Endodermal cell (in vitro differentiated cells): ENCODE data around the gene MYD88. TPM values are rescaled to one million over a fixed set of nuclear protein-coding genes. Genes with fewer than 3 reads are reported as not detected.

Source experiments
- DNase-seq: peaks from one replicate; pipeline ENCODE4 v3.0.0-alpha.2; 2017
- H3K27ac ChIP-seq: 2 replicates; pipeline ENCODE4 v1.5.1; 2013; ENCODE audit warnings: mild to moderate bottlenecking, low read depth, low read length, moderate library complexity
- H3K27me3 ChIP-seq: 2 replicates; pipeline ENCODE4 v1.6.1; 2013; ENCODE audit warnings: mild to moderate bottlenecking, low read length, moderate library complexity; ENCODE audit not compliant: insufficient read depth, control insufficient read depth, poor library complexity, severe bottlenecking
- H3K36me3 ChIP-seq: 2 replicates; pipeline ENCODE4 v1.7.0; 2013; ENCODE audit warnings: mild to moderate bottlenecking, low read length, moderate library complexity; ENCODE audit not compliant: control insufficient read depth, insufficient read depth
- H3K4me1 ChIP-seq: one replicate; pipeline ENCODE4 v1.7.0; 2013; ENCODE audit warnings: low read length; ENCODE audit not compliant: control insufficient read depth, insufficient read depth
- H3K4me3 ChIP-seq: 2 replicates; pipeline ENCODE4 v1.5.1; 2013; ENCODE audit warnings: mild to moderate bottlenecking, low read length, moderate library complexity
- H3K9ac ChIP-seq: 2 replicates; pipeline ENCODE4 v1.6.1; 2013; ENCODE audit warnings: mild to moderate bottlenecking, low read length, moderate library complexity; ENCODE audit not compliant: poor library complexity, severe bottlenecking; ENCODE audit errors: extremely low read depth
- H3K9me3 ChIP-seq: 2 replicates; pipeline ENCODE4 v1.6.1; 2013; ENCODE audit warnings: mild to moderate bottlenecking, low read length, moderate library complexity; ENCODE audit not compliant: control insufficient read depth
- H3K27ac Mint-ChIP-seq: 2 replicates; pipeline ENCODE4 v1.8.0; 2020; ENCODE audit warnings: mixed read lengths
- H3K27me3 Mint-ChIP-seq: 2 replicates; pipeline ENCODE4 v1.8.0; 2021; ENCODE audit warnings: mild to moderate bottlenecking, mixed read lengths; ENCODE audit not compliant: insufficient read depth
- H3K36me3 Mint-ChIP-seq: 2 replicates; pipeline ENCODE4 v1.8.0; 2020; ENCODE audit warnings: low read depth, mixed read lengths
- H3K4me1 Mint-ChIP-seq: 2 replicates; pipeline ENCODE4 v1.8.0; 2020; ENCODE audit warnings: mixed read lengths
- H3K4me3 Mint-ChIP-seq: 2 replicates; pipeline ENCODE4 v1.8.0; 2020; ENCODE audit warnings: mild to moderate bottlenecking, moderate library complexity, mixed read lengths
- H3K9me3 Mint-ChIP-seq: 2 replicates; pipeline ENCODE4 v1.8.0; 2020; ENCODE audit warnings: mild to moderate bottlenecking, mixed read lengths
- CTCF ChIP-seq: fragments of 200-600 bp; sonication (generic); conservative IDR thresholded peaks from 2 replicates; pipeline ENCODE4 v1.5.0; 2021; ENCODE audit warnings: antibody characterized with exemption, mild to moderate bottlenecking
- WGBS, 2 experiments: methylation state at CpG; one replicate each; pipeline versions ENCODE4 v1.1.5 to v1.1.7; 2013; ENCODE audit warnings: missing lambda C conversion rate in 2 of 2, mixed read lengths in 1 of 2; ENCODE audit not compliant: insufficient coverage in 1 of 2, insufficient read length in 1 of 2; 5-methylcytosine and 5-hydroxymethylcytosine counted together
- total RNA-seq, 2 donors: library from RNA; stranded (reverse); fragmentation: NEBNext Ultra II Directional in 1 of 2; extraction: Animal tissue kit (Norgen Biotek cat#: 25700) in 1 of 2; gene quantifications; 2 replicates in 1 of 2; 3 replicates in 1 of 2; pipeline ENCODE4 v1.2.1, GENCODE V29; 2021

MYD88 gene
- total RNA-seq, 2 donors from 2014 or later = 16.2 to 18.8 TPM

DNA sequence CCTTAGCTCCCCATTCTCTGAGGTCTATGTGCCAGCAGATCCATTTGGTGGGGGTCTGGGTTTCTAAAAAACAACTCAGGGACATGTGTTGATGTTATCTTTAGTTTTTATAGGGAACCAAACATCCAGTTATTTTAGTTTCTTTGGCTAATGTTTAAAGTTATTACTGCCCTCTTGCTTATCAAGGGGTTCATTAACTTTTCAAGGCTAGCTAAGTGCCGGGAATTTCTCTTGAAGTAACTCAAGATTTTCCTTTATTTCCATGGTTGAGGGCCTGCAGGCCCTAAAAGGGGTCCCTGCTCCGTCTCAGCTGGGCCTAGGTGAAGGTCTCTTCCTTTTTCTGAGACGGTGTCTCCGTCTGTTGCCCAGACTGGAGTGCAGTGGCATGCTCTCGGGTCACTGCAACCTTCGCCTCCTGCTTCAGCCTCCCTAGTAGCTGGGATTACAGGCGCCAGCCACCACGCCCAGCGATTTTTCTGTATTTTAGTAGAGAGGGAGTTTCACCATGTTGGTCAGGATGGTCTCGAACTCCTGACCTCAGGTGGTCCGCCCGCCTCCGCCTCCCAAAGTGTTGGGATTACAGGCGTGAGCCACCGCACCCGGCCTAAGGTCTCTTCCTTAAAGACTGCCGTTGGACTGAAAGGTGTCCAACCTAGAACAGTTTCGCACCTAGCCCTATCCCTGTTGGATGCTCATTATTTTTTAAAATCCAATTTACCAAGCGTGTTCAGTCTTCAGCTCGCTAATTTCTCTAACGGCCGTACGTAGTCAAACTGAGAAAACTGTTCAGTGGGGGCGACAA, 25.6 kb downstream of the MYD88 start:
- peak overlapping the region; percentile 63 for H3K9ac ChIP-seq
- H3K27ac ChIP-seq = no peak overlapping the region
- no peaks in the 10 kb centered on the region for H3K27me3 ChIP-seq
- H3K9me3 Mint-ChIP-seq = no peaks in the 10 kb centered on the region
- peak overlapping the region; percentile 90 for H3K4me3 Mint-ChIP-seq
- 85 to 86% methylated on average over 21 to 24 of the region's 24 CpGs for WGBS, 2 experiments
- no peaks in the 10 kb centered on the region for H3K4me1 ChIP-seq
- no peaks in the 10 kb centered on the region for H3K9me3 ChIP-seq
- H3K27me3 Mint-ChIP-seq = no peaks in the 10 kb centered on the region
- H3K4me3 ChIP-seq = peak overlapping the region; percentile 88
- no peaks in the 10 kb centered on the region for H3K36me3 ChIP-seq
- no peaks in the 10 kb centered on the region for H3K36me3 Mint-ChIP-seq
- TF ChIP-seq CTCF = no peak
- DNase-seq = no peak
- H3K4me1 Mint-ChIP-seq = peaks cover 9% of the 10 kb centered on the region
- peak overlapping the region; percentile 100 for H3K27ac Mint-ChIP-seq

- H3K9ac ChIP-seq = peak overlapping the region; percentile 63
- H3K27ac ChIP-seq = peak overlapping the region; percentile 94
- Mint-ChIP-seq H3K36me3 (no peaks in the 10 kb centered on the region), H3K9me3 (no peaks in the 10 kb centered on the region), H3K4me1 (peaks cover 9% of the 10 kb centered on the region), H3K27me3 (no peaks in the 10 kb centered on the region), H3K27ac (peak overlapping the region; percentile 100), H3K4me3 (peak overlapping the region; percentile 90)
- no peak for TF ChIP-seq CTCF
- H3K36me3 ChIP-seq = no peaks in the 10 kb centered on the region
- no peaks in the 10 kb centered on the region for H3K9me3 ChIP-seq
- no peak for DNase-seq
- no peaks in the 10 kb centered on the region for H3K4me1 ChIP-seq
- H3K27me3 ChIP-seq = no peaks in the 10 kb centered on the region
- 16 to 42% methylated on average over 8 to 17 of the region's 17 CpGs for WGBS, 2 experiments
- peak overlapping the region; percentile 88 for H3K4me3 ChIP-seq
Measured at GRCh38 chr3:38164643-38164951, 26.1 kb downstream of the MYD88 start.

DNA sequence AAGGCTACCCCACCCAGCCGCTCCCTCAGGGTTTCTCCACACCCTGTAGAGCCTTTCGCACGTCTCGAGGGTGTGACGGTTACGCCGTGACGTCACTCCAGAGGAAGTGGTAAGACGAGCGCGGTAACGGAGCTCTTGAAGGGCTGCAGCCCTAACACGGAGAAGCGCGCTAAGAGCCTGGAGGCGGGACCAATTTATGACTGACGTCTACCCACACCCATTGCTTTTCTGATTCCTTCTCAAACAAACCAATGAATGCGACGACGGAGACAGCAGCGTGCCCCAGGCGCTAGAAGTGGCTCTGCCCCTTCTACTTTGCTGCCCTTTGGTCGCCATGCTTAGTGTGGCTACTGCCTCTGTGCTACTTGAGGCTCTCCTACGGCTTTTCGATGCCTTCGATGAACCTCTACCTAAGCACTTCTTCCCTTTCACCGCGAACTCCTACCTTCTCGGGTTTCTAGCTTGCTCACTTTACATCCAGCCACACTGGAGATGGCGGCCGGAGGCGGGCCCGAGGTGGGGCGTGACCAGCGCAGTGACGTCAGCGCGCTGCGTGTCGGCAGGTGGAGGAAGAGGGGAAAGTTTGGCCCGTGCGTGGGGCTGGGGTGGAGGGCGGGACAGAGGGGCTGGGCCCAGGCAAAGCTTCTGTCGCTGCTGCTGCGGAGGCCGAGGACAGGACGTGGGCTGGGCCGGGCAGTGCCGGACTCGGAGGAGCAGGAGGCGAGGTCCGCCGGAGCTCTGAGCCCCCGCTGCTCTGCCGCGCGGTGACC, 26.7 kb downstream of the MYD88 start, which contains the start of gene OXSR1:
TSS of gene OXSR1 (plus strand) at position 586 of the 770 bp plus-strand sequence. CDS start 340 bp downstream, outside the sequence.
- Histone ChIP-seq H3K4me1 (no peaks in the 10 kb centered on the region), H3K9me3 (no peaks in the 10 kb centered on the region), H3K27me3 (no peaks in the 10 kb centered on the region), H3K9ac (peak within 1 kb of the TSS; percentile 63), H3K4me3 (peak within 1 kb of the TSS; percentile 88), H3K27ac (peak within 1 kb of the TSS; percentile 94), H3K36me3 (no peaks in the 10 kb centered on the region)
- H3K4me1 Mint-ChIP-seq = peaks cover 9% of the 10 kb centered on the region
- no peaks in the 10 kb centered on the region for H3K9me3 Mint-ChIP-seq
- no peaks in the 10 kb centered on the region for H3K36me3 Mint-ChIP-seq
- peak; percentile 97 for DNase-seq
- 0 to 3% methylated on average over 19 to 57 of the region's 57 CpGs for WGBS, 2 experiments
- H3K4me3 Mint-ChIP-seq = peak within 1 kb of the TSS; percentile 90
- H3K27ac Mint-ChIP-seq = peak within 1 kb of the TSS; percentile 100
- H3K27me3 Mint-ChIP-seq = no peaks in the 10 kb centered on the region
- no peak for TF ChIP-seq CTCF
